HG02678 (cell line): ENCODE data around the gene WNT3A.

Experiments
- ATAC-seq: cut with Tn5 transposase; IDR thresholded peaks from one replicate; pipeline ENCODE4 v1.9.1; 2021; ENCODE audit warnings: mild to moderate bottlenecking, moderate library complexity; ENCODE audit not compliant: unreplicated experiment

The WNT3A gene

GRCh38 chr1:228066891-228067654 lies 60.3 kb downstream of the WNT3A start:
- no peak for ATAC-seq

- no peak for ATAC-seq
Observed at GRCh38 chr1:228068359-228068758, 61.6 kb downstream of the WNT3A start.

GRCh38 chr1:228070173-228070572 lies 63.4 kb downstream of the WNT3A start:
- no peak for ATAC-seq

GRCh38 chr1:228070851-228071250 lies 64.1 kb downstream of the WNT3A start:
- no peak for ATAC-seq

- no peak for ATAC-seq
Observed at GRCh38 chr1:228071839-228072657, 65.2 kb downstream of the WNT3A start.

- ATAC-seq = no peak
Observed at GRCh38 chr1:228072658-228073043, 65.9 kb downstream of the WNT3A start.

GRCh38 chr1:228073061-228073856 lies 66.5 kb downstream of the WNT3A start:
- ATAC-seq = no peak

- no peak for ATAC-seq
Observed at GRCh38 chr1:228073857-228074545, 67.2 kb downstream of the WNT3A start.

GRCh38 chr1:228074954-228075730 lies 68.3 kb downstream of the WNT3A start:
- no peak for ATAC-seq

GRCh38 chr1:228075801-228076271 lies 69.0 kb downstream of the WNT3A start:
- ATAC-seq = no peak

- no peak for ATAC-seq
Observed at GRCh38 chr1:228076796-228077430, 70.1 kb downstream of the WNT3A start.

- ATAC-seq = no peak
Observed at GRCh38 chr1:228077565-228078330, 71.0 kb downstream of the WNT3A start.

- ATAC-seq = no peak
Observed at GRCh38 chr1:228079013-228079412, 72.2 kb downstream of the WNT3A start.

- no peak for ATAC-seq
Observed at GRCh38 chr1:228079601-228080263, 72.9 kb downstream of the WNT3A start.

- no peak for ATAC-seq
Observed at GRCh38 chr1:228081144-228081543, 74.3 kb downstream of the WNT3A start.

GRCh38 chr1:228081578-228082213 lies 74.9 kb downstream of the WNT3A start:
- ATAC-seq = no peak

- ATAC-seq = peak; percentile 78
Observed at GRCh38 chr1:228082214-228082917, 75.6 kb downstream of the WNT3A start, which contains the start of gene ARF1. Gene ARF1, plus strand, starts transcription at chr1:228082708. Its CDS starts 14,407 bp downstream, at chr1:228097115.
